ENCODE results near the gene SCGB3A1.

The SCGB3A1 gene

DNA sequence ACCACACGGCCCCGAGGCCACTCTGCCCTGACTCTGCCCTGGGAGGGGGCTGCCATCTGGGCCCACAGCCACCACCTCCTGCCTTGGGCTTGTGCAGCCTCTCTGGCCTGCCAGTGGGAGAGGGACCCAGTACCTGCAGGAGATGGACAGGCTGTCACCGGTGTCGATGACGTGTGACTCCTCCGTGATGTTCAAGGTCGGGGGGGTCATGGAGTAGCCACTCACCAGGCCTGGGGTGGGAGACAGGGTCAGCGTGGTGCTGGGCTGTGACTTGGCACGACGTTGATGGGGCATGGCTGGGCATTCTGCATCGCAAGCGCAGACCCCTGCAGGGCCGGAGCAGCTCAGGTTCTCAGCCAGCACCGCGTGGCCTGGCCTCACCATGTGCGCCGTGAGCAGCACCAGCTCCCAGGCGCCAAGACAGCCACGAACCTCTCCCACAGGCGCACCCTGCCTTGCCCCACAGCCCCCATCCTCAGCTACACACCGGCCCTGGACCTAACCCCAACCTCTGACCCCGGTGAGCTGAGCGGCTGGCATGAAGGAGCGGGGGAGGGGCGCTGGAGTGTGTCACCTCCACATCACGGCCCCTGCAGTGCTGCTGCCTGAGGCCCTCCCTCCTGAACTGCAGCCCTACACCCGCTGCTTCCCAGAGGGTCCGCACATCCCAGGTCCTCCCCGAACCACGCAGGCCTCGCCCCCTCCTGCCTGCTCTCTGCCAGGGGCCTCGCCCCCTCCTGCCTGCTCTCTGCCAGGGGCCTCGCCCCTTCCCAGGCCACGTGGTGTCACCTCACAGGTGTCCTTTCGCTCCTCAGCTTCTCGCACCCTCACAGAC, 40.5 kb upstream of the SCGB3A1 start:
- Histone ChIP-seq H3K9ac (ENCODE audit: low read length) (no peak overlapping the region), H3K9me3 (ENCODE audit: control insufficient read depth, insufficient read depth, low read depth, low read length) (no peaks in the 10 kb centered on the region), H3K27ac (ENCODE audit: low read depth, low read length) (no peak overlapping the region), H3K27me3 (ENCODE audit: control insufficient read depth, insufficient read depth, low read length) (no peaks in the 10 kb centered on the region), H3K4me1 (ENCODE audit: control insufficient read depth, insufficient read depth, low read length) (peaks cover 8% of the 10 kb centered on the region; the same call in 1 of the 2 replicates), H3K4me3 (ENCODE audit: low read depth, low read length) (no peak overlapping the region), H3K36me3 (ENCODE audit: control insufficient read depth, insufficient read depth, low read length) (no peaks in the 10 kb centered on the region)

DNA sequence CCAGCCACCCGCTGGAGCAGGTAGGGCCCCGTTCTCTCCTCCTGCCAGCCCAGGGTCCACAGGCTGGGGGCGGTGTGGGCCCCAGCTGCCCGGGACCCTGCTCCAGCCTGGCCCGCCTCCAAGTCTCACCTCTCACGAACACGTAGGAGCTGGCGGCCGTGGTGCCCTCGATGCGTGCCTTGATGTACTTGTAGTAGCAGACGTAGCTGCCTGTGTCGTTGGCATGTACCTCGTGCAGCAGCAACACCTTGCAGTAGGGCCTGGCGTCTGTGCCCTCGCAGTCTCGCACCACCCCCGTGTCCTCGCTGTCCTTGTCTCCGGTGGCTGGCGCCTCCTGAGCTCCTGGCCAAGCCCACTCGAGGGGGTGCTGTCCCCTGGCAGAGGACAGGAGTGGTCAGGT, 39.1 kb upstream of the SCGB3A1 start:
- Histone ChIP-seq H3K27ac (ENCODE audit: low read depth, low read length) (no peak overlapping the region), H3K36me3 (ENCODE audit: control insufficient read depth, insufficient read depth, low read length) (no peaks in the 10 kb centered on the region), H3K4me3 (ENCODE audit: low read depth, low read length) (no peak overlapping the region), H3K9me3 (ENCODE audit: control insufficient read depth, insufficient read depth, low read depth, low read length) (no peaks in the 10 kb centered on the region), H3K4me1 (ENCODE audit: control insufficient read depth, insufficient read depth, low read length) (peaks cover 8% of the 10 kb centered on the region; the same call in 1 of the 2 replicates), H3K9ac (ENCODE audit: low read length) (no peak overlapping the region), H3K27me3 (ENCODE audit: control insufficient read depth, insufficient read depth, low read length) (no peaks in the 10 kb centered on the region)

- Histone ChIP-seq H3K9me3 (ENCODE audit: control insufficient read depth, insufficient read depth, low read depth, low read length) (no peaks in the 10 kb centered on the region), H3K27ac (ENCODE audit: low read depth, low read length) (no peak overlapping the region), H3K36me3 (ENCODE audit: control insufficient read depth, insufficient read depth, low read length) (no peaks in the 10 kb centered on the region), H3K27me3 (ENCODE audit: control insufficient read depth, insufficient read depth, low read length) (no peaks in the 10 kb centered on the region), H3K4me3 (ENCODE audit: low read depth, low read length) (no peak overlapping the region), H3K4me1 (ENCODE audit: control insufficient read depth, insufficient read depth, low read length) (peaks cover 8% of the 10 kb centered on the region; the same call in 1 of the 2 replicates), H3K9ac (ENCODE audit: low read length) (no peak overlapping the region)
Measured at GRCh38 chr5:180629831-180630382, 38.6 kb upstream of the SCGB3A1 start.

DNA sequence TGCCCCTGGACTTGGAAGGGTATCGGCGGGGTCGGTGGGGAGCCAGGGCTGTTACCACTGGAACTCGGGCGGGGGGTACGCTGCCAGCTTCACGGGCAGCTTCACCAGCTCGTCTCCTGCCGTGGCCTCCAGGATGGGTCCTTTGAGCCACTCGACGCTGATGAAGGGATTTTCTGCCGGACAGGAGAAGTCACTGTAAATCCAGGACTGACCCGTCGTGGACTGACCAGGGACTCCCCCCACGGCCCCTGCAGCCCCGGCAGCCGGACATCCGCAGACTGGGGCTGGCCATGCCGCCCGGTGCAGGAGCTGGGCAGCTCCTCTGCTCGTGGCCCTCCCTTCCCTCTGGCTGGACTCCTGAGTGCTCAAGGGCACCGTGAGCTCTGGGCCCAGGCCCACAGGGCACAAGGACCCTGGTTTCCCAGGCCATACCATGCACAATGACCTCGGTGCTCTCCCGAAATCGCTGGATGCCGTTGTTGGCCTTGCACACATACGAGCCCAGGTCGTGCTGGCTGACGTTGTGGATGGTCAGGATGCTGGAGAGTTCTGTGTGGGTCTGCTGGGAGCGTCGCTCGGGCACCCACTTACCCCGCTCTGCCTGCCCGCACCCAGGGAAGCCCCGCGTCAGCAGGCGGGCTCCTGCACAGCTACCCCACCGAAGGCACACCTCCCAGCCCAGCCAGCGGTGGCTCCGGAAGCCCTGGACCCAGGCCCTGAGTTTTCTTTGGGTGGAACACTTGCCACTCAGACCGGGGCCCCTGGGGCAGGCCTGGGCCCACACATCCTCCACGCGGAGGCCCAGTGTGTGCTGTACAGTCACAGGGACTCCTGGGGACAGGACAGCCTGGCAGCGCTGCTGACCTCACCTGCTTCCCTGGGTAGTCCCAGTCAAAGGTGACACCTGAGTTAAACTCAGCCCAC, 37.8 kb upstream of the SCGB3A1 start:
- Histone ChIP-seq H3K9ac (ENCODE audit: low read length) (no peak overlapping the region), H3K36me3 (ENCODE audit: control insufficient read depth, insufficient read depth, low read length) (no peaks in the 10 kb centered on the region), H3K9me3 (ENCODE audit: control insufficient read depth, insufficient read depth, low read depth, low read length) (no peaks in the 10 kb centered on the region), H3K27me3 (ENCODE audit: control insufficient read depth, insufficient read depth, low read length) (no peaks in the 10 kb centered on the region), H3K4me1 (ENCODE audit: control insufficient read depth, insufficient read depth, low read length) (peaks cover 8% of the 10 kb centered on the region; the same call in 1 of the 2 replicates), H3K27ac (ENCODE audit: low read depth, low read length) (no peak overlapping the region), H3K4me3 (ENCODE audit: low read depth, low read length) (no peak overlapping the region)

- Histone ChIP-seq H3K4me3 (ENCODE audit: low read depth, low read length) (no peak overlapping the region), H3K4me1 (ENCODE audit: control insufficient read depth, insufficient read depth, low read length) (peaks cover 8% of the 10 kb centered on the region; the same call in 1 of the 2 replicates), H3K27me3 (ENCODE audit: control insufficient read depth, insufficient read depth, low read length) (no peaks in the 10 kb centered on the region), H3K9me3 (ENCODE audit: control insufficient read depth, insufficient read depth, low read depth, low read length) (no peaks in the 10 kb centered on the region), H3K9ac (ENCODE audit: low read length) (no peak overlapping the region), H3K27ac (ENCODE audit: low read depth, low read length) (no peak overlapping the region), H3K36me3 (ENCODE audit: control insufficient read depth, insufficient read depth, low read length) (no peaks in the 10 kb centered on the region)
Measured at GRCh38 chr5:180628211-180628610, 36.9 kb upstream of the SCGB3A1 start.

- no peak overlapping the region for H3K4me3 ChIP-seq (ENCODE audit: low read depth, low read length)
- H3K9ac ChIP-seq (ENCODE audit: low read length): no peak overlapping the region
- H3K9me3 ChIP-seq (ENCODE audit: control insufficient read depth, insufficient read depth, low read depth, low read length): no peaks in the 10 kb centered on the region
- no peak overlapping the region for H3K27ac ChIP-seq (ENCODE audit: low read depth, low read length)
- no peaks in the 10 kb centered on the region for H3K27me3 ChIP-seq (ENCODE audit: control insufficient read depth, insufficient read depth, low read length)
- H3K4me1 ChIP-seq (ENCODE audit: control insufficient read depth, insufficient read depth, low read length): peaks cover 8% of the 10 kb centered on the region; the same call in 1 of the 2 replicates
- no peaks in the 10 kb centered on the region for H3K36me3 ChIP-seq (ENCODE audit: control insufficient read depth, insufficient read depth, low read length)
Measured at GRCh38 chr5:180627386-180628120, 36.3 kb upstream of the SCGB3A1 start.

- Histone ChIP-seq H3K27ac (ENCODE audit: low read depth, low read length) (no peak overlapping the region), H3K9me3 (ENCODE audit: control insufficient read depth, insufficient read depth, low read depth, low read length) (no peaks in the 10 kb centered on the region), H3K9ac (ENCODE audit: low read length) (no peak overlapping the region), H3K4me1 (ENCODE audit: control insufficient read depth, insufficient read depth, low read length) (peaks cover 3% of the 10 kb centered on the region; the same call in 1 of the 2 replicates), H3K27me3 (ENCODE audit: control insufficient read depth, insufficient read depth, low read length) (no peaks in the 10 kb centered on the region), H3K4me3 (ENCODE audit: low read depth, low read length) (no peak overlapping the region), H3K36me3 (ENCODE audit: control insufficient read depth, insufficient read depth, low read length) (no peaks in the 10 kb centered on the region)
Measured at GRCh38 chr5:180626661-180627385, 35.5 kb upstream of the SCGB3A1 start.

GRCh38 chr5:180625791-180626660, 34.7 kb upstream of the SCGB3A1 start:
- Histone ChIP-seq H3K4me3 (ENCODE audit: low read depth, low read length) (no peak overlapping the region), H3K9me3 (ENCODE audit: control insufficient read depth, insufficient read depth, low read depth, low read length) (no peaks in the 10 kb centered on the region), H3K36me3 (ENCODE audit: control insufficient read depth, insufficient read depth, low read length) (no peaks in the 10 kb centered on the region), H3K9ac (ENCODE audit: low read length) (no peak overlapping the region), H3K4me1 (ENCODE audit: control insufficient read depth, insufficient read depth, low read length) (no peaks in the 10 kb centered on the region; the same call in 1 of the 2 replicates), H3K27me3 (ENCODE audit: control insufficient read depth, insufficient read depth, low read length) (peaks cover under 1% of the 10 kb centered on the region; the same call in 1 of the 2 replicates), H3K27ac (ENCODE audit: low read depth, low read length) (no peak overlapping the region)

- no peaks in the 10 kb centered on the region; the same call in 1 of the 2 replicates for H3K4me1 ChIP-seq (ENCODE audit: control insufficient read depth, insufficient read depth, low read length)
- no peaks in the 10 kb centered on the region for H3K9me3 ChIP-seq (ENCODE audit: control insufficient read depth, insufficient read depth, low read depth, low read length)
- H3K36me3 ChIP-seq (ENCODE audit: control insufficient read depth, insufficient read depth, low read length): no peaks in the 10 kb centered on the region
- no peak overlapping the region for H3K9ac ChIP-seq (ENCODE audit: low read length)
- peaks cover 8% of the 10 kb centered on the region for H3K27me3 ChIP-seq (ENCODE audit: control insufficient read depth, insufficient read depth, low read length)
- H3K4me3 ChIP-seq (ENCODE audit: low read depth, low read length): no peak overlapping the region
- H3K27ac ChIP-seq (ENCODE audit: low read depth, low read length): no peak overlapping the region
Measured at GRCh38 chr5:180625125-180625790, 34.0 kb upstream of the SCGB3A1 start.
